GM12878 (cell line): ENCODE results near the gene KITLG.

ENCODE experiments used
- BHLHE40 ChIP-seq, 2 experiments: fragments of 450-650 bp in 1 of 2; IDR thresholded peaks; 2 replicates each; pipeline ENCODE4 v1.6.1; 2011 to 2017; ENCODE audit warnings: low read depth in 2 of 2, borderline replicate concordance in 1 of 2, improper control_type of control experiment in 1 of 2, low read length in 1 of 2, mild to moderate bottlenecking in 1 of 2
- CTCF ChIP-seq, 3 experiments: IDR thresholded peaks in 2 of 3; conservative IDR thresholded peaks in 1 of 3; 2 replicates each; pipeline ENCODE4 v1.5.1; 2011; ENCODE audit warnings: low read depth in 3 of 3, low read length in 3 of 3, mild to moderate bottlenecking in 3 of 3, control low read depth in 2 of 3, moderate library complexity in 2 of 3, inconsistent platforms in 1 of 3, mixed read lengths in 1 of 3; ENCODE audit not compliant: control insufficient read depth in 2 of 3, insufficient read depth in 1 of 3; ENCODE audit errors: extremely low read depth in 1 of 3
- JUNB ChIP-seq: IDR thresholded peaks from 2 replicates; pipeline ENCODE4 v1.6.1; 2016; ENCODE audit warnings: antibody characterized with exemption, mild to moderate bottlenecking

DNA sequence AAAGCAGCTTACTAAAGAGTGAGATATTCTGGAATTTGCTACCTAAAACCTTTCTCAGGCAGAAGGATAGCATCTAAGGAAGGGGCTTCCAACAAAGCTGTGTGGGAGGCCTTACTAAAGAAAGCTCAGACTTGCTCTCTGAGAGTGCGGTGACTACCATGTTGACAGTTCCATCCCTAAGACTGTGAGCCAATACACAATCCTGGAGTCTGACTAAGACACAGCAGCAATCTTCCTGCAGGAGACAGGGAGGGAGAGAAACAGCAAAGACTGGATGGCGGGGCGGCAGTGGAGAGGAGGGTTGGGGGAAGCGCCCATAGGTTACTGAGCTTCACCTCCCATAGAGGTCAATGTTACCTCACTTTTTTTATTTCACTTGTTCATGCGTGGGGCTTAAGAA is 70.9 kb downstream of the KITLG start:
- TF ChIP-seq CTCF (IDR thresholded peaks at IDR 0.05 in 2 of 3, conservative IDR thresholded peaks at IDR 0.05 in 1 of 3; ENCODE audit: control insufficient read depth in 2 of 3, extremely low read depth in 1 of 3, insufficient read depth in 1 of 3, low read depth in 3 of 3, low read length in 3 of 3): no peak
- TF ChIP-seq JUNB: no peak
- TF ChIP-seq BHLHE40 (IDR thresholded peaks at IDR 0.05; ENCODE audit: borderline replicate concordance in 1 of 2, low read depth in 2 of 2, low read length in 1 of 2): no peak
